CMK (cell line): ENCODE measurements around the gene OR1E2.
"Not testable (repeated sequence)": the region's sequence is repeated elsewhere in the genome, so short reads cannot be mapped to it uniquely, and the experiment has no call there.

Source experiments
- DNase-seq: peaks from one replicate; pipeline ENCODE4 v3.0.0-alpha.2; 2010; ENCODE audit warnings: low read depth

Gene OR1E2

GRCh38 chr17:3433741-3434140, at the start of gene OR1E2:
Gene OR1E2, minus strand, starts transcription at chr17:3433841. Its CDS starts 0 bp downstream, at chr17:3433841.
- no peak for DNase-seq

GRCh38 chr17:3482852-3483251, 49.2 kb upstream of the OR1E2 start:
- no peak for DNase-seq

- DNase-seq: no peak
Observed at GRCh38 chr17:3479988-3480387, 46.3 kb upstream of the OR1E2 start.

GRCh38 chr17:3475812-3476610, 42.4 kb upstream of the OR1E2 start, which contains the start of gene ASPA:
Gene ASPA, plus strand, starts transcription at chr17:3475997. Its CDS starts 163 bp downstream, at chr17:3476160.
- DNase-seq: no peak

GRCh38 chr17:3475251-3475685, 41.6 kb upstream of the OR1E2 start:
- DNase-seq: no peak

GRCh38 chr17:3474212-3474611, 40.6 kb upstream of the OR1E2 start:
- DNase-seq: no peak

GRCh38 chr17:3472137-3472536, 38.5 kb upstream of the OR1E2 start:
- no peak for DNase-seq

GRCh38 chr17:3471599-3471998, 38.0 kb upstream of the OR1E2 start, which contains the start of gene SPATA22:
Gene SPATA22, minus strand, starts transcription at chr17:3471819. Its CDS starts 2,494 bp downstream, at chr17:3469325.
- no peak for DNase-seq

- DNase-seq: no peak
Observed at GRCh38 chr17:3469529-3469928, 35.9 kb upstream of the OR1E2 start.

GRCh38 chr17:3466355-3466754, 32.7 kb upstream of the OR1E2 start:
- not testable (repeated sequence) for DNase-seq

- DNase-seq: no peak
Observed at GRCh38 chr17:3448059-3448665, 14.5 kb upstream of the OR1E2 start.

GRCh38 chr17:3447625-3448024, 14.0 kb upstream of the OR1E2 start:
- DNase-seq: no peak

GRCh38 chr17:3440451-3440850, 6.8 kb upstream of the OR1E2 start:
- no peak for DNase-seq

- DNase-seq: no peak
Observed at GRCh38 chr17:3438368-3438767, 4.7 kb upstream of the OR1E2 start.

GRCh38 chr17:3433215-3433614, 426 bp downstream of the OR1E2 start:
- DNase-seq: peak; percentile 14

GRCh38 chr17:3418222-3418621, 15.4 kb downstream of the OR1E2 start:
- DNase-seq: no peak

GRCh38 chr17:3415610-3416009, 18.0 kb downstream of the OR1E2 start:
- no peak for DNase-seq

- not testable (repeated sequence) for DNase-seq
Observed at GRCh38 chr17:3412216-3412615, 21.4 kb downstream of the OR1E2 start.

GRCh38 chr17:3411070-3411469, 22.6 kb downstream of the OR1E2 start, which contains the start of gene OR3A3:
Gene OR3A3, plus strand, starts transcription at chr17:3411370.
- no peak for DNase-seq

GRCh38 chr17:3403856-3404255, 29.8 kb downstream of the OR1E2 start:
- not testable (repeated sequence) for DNase-seq

- DNase-seq: no peak
Observed at GRCh38 chr17:3401786-3402185, 31.9 kb downstream of the OR1E2 start.

GRCh38 chr17:3400055-3400454, 33.6 kb downstream of the OR1E2 start:
- DNase-seq: no peak

GRCh38 chr17:3398310-3398709, 35.3 kb downstream of the OR1E2 start, which contains the start of gene OR1E1:
Gene OR1E1, minus strand, starts transcription at chr17:3398410. Its CDS starts 0 bp downstream, at chr17:3398410.
- no peak for DNase-seq
